Pancreas (tissue), 10 donors: ENCODE results near the gene PLXNC1. TPM values are rescaled to one million over a fixed set of nuclear protein-coding genes. Genes with fewer than 3 reads are reported as not detected.

Experiments used
- ATAC-seq, 4 donors: fragments of 200-7000 bp; cut with Tn5 transposase; one replicate each; pipeline versions ENCODE4 v1.8.0 to v1.9.1; 2020; ENCODE audit warnings: mild to moderate bottlenecking in 4 of 4, moderate library complexity in 4 of 4
- DNase-seq, 6 donors: peaks; one replicate each; pipeline ENCODE4 v3.0.0-alpha.2; 2020
- FAIRE-seq: peaks from 2 replicates; lab custom pipeline; 2012; peaks lifted over from hg19 to GRCh38; lab: Jason Lieb, UNC
- H3K27ac ChIP-seq, 4 donors: fragments of 200-600 bp; sonication (generic); 1 replicate in 3 of 4; 2 replicates in 1 of 4; pipeline versions ENCODE4 v1.5.0 to v1.8.0; 2020
- H3K27me3 ChIP-seq, 4 donors: fragments of 200-600 bp; one replicate each; pipeline ENCODE4 v1.8.0; 2021
- H3K36me3 ChIP-seq, 3 donors: fragments of 200-600 bp; sonication (generic) in 1 of 3; one replicate each; pipeline versions ENCODE4 v1.5.0 to v1.8.0; 2020 to 2021
- H3K4me1 ChIP-seq, 3 donors: fragments of 200-600 bp; one replicate each; pipeline ENCODE4 v1.8.0; 2021
- H3K4me3 ChIP-seq, 4 donors: fragments of 200-600 bp; sonication (generic) in 2 of 4; one replicate each; pipeline versions ENCODE4 v1.5.0 to v1.8.0; 2020 to 2021
- H3K9me3 ChIP-seq, 4 donors: fragments of 200-600 bp; one replicate each; pipeline ENCODE4 v1.8.0; 2021
- CTCF ChIP-seq, 4 donors: fragments of 200-600 bp; sonication (generic) in 3 of 4; IDR thresholded peaks; one replicate each; pipeline versions ENCODE4 v1.5.0 to v1.8.0; 2021; ENCODE audit warnings: antibody characterized with exemption in 4 of 4
- WGBS, 2 donors: extraction: QIAGEN DNeasy Blood & Tissue Kit; methylation state at CpG; one replicate each; pipeline ENCODE4 v1.1.7; 2013; 5-methylcytosine and 5-hydroxymethylcytosine counted together
- intact Hi-C, 3 donors: fragments of 100-400 bp; cut with DNase I; formaldehyde crosslinking; loops; one replicate each; pipeline versions ENCODE4 v1.11.1 to v1.14.2; 2022
- polyA plus RNA-seq, 2 donors: library from polyadenylated mRNA; stranded (reverse); fragments of 200-250 nt; gene quantifications; one replicate each; pipeline ENCODE4 v1.2.3, GENCODE V29; 2013
- total RNA-seq, 6 donors: library from RNA; stranded (reverse); fragmentation: NEBNext Ultra II Directional in 4 of 6; extraction: Animal tissue kit (Norgen Biotek cat#: 25700) in 4 of 6; gene quantifications; one replicate each; pipeline versions ENCODE4 v1.2.1 to v1.2.4, GENCODE V29; 2021 to 2023
- donor health status: healthy with polysubstance abuse.
- donor health status: DM: no; HTN: no; CAD: no; lungs with moderate emphysema.
- donor health status: DM: no; HTN: no; CAD: no.
- donor health status: control.
- donor health status: control.
- donor health status: Bipolar disorder and iron deficiency.
- donor health status: DM: yes; HTN: yes; CAD: no.
- donor health status: DM: no; HTN: no; CAD: no.
- donor health status: DM: no; HTN: no; CAD: no.
- donor health status: DM: yes; HTN: yes; CAD: no.

The PLXNC1 gene
- total and polyA plus RNA-seq, 8 donors: 0.53 to 13.7 (median 2.0) TPM

GRCh38 chr12:94299846-94300245 is 151.5 kb downstream of the PLXNC1 start:
- Histone ChIP-seq H3K4me3 (no peak overlapping the region), H3K9me3 (no peaks in the 10 kb centered on the region), H3K4me1 (peaks cover 0 to 7% (median 0%) of the 10 kb centered on the region in 3 donors), H3K27ac (no peak overlapping the region), H3K27me3 (no peaks in the 10 kb centered on the region), H3K36me3 (no peaks in the 10 kb centered on the region)
- no peak for TF ChIP-seq CTCF (IDR thresholded peaks at IDR 0.05)
- FAIRE-seq (no peak), ATAC-seq (no peak), DNase-seq (no peak)
- WGBS, 2 donors: 67 to 72% methylated on average over 1 of the region's 1 CpG
- intact Hi-C loops: no loop called here

- no peaks in the 10 kb centered on the region for H3K4me1 ChIP-seq
- no peaks in the 10 kb centered on the region for H3K27me3 ChIP-seq
- 94 to 100% methylated on average over 1 of the region's 1 CpG for WGBS, 2 donors
- no peak for TF ChIP-seq CTCF (IDR thresholded peaks at IDR 0.05)
- intact Hi-C loops: no loop called here
- ATAC-seq (no peak), DNase-seq (no peak), FAIRE-seq (no peak)
- no peak overlapping the region for H3K27ac ChIP-seq
- no peak overlapping the region for H3K4me3 ChIP-seq
- no peaks in the 10 kb centered on the region for H3K9me3 ChIP-seq
- peaks cover 0 to 12% (median 0%) of the 10 kb centered on the region in 3 donors for H3K36me3 ChIP-seq
Observed at GRCh38 chr12:94304012-94304411, 155.6 kb downstream of the PLXNC1 start.

GRCh38 chr12:94304566-94305061 is 156.2 kb downstream of the PLXNC1 start:
- WGBS, 2 donors: 87 to 88% methylated on average over 3 of the region's 3 CpGs
- Histone ChIP-seq H3K36me3 (peaks cover 0 to 12% (median 0%) of the 10 kb centered on the region in 3 donors), H3K4me3 (no peak overlapping the region), H3K4me1 (no peaks in the 10 kb centered on the region), H3K9me3 (no peaks in the 10 kb centered on the region), H3K27me3 (no peaks in the 10 kb centered on the region), H3K27ac (no peak overlapping the region)
- intact Hi-C loops: no loop called here
- TF ChIP-seq CTCF (IDR thresholded peaks at IDR 0.05): no peak
- FAIRE-seq: no peak
- no peak for DNase-seq
- ATAC-seq: no peak

- TF ChIP-seq CTCF (IDR thresholded peaks at IDR 0.05): no peak
- DNase-seq (no peak), FAIRE-seq (no peak), ATAC-seq (no peak)
- Histone ChIP-seq H3K9me3 (no peaks in the 10 kb centered on the region), H3K4me3 (no peak overlapping the region), H3K27ac (no peak overlapping the region), H3K36me3 (peaks cover 0 to 12% (median 0%) of the 10 kb centered on the region in 3 donors), H3K4me1 (no peaks in the 10 kb centered on the region), H3K27me3 (no peaks in the 10 kb centered on the region)
- 76 to 79% methylated on average over 9 of the region's 9 CpGs for WGBS, 2 donors
- intact Hi-C loops: no loop called here
Observed at GRCh38 chr12:94305130-94305957, 157.0 kb downstream of the PLXNC1 start.

- DNase-seq (no peak), FAIRE-seq (no peak), ATAC-seq (no peak)
- 90 to 95% methylated on average over 2 of the region's 2 CpGs for WGBS, 2 donors
- H3K4me1 ChIP-seq: no peaks in the 10 kb centered on the region
- no peak overlapping the region for H3K27ac ChIP-seq
- intact Hi-C loops: no loop called here
- TF ChIP-seq CTCF (IDR thresholded peaks at IDR 0.05): no peak
- H3K27me3 ChIP-seq: no peaks in the 10 kb centered on the region
- no peaks in the 10 kb centered on the region for H3K9me3 ChIP-seq
- H3K36me3 ChIP-seq: peaks cover 0 to 12% (median 0%) of the 10 kb centered on the region in 3 donors
- H3K4me3 ChIP-seq: no peak overlapping the region
Observed at GRCh38 chr12:94308612-94309011, 160.2 kb downstream of the PLXNC1 start.
